Kidney capillary endothelial cell (primary cell): ENCODE data around the gene CYP51A1.
"Not testable (repeated sequence)": the region's sequence is repeated elsewhere in the genome, so short reads cannot be mapped to it uniquely, and the experiment has no call there.

Experiments
- DNase-seq: peaks from one replicate; pipeline ENCODE4 v3.0.0-alpha.2; 2018; ENCODE audit warnings: low spot score

The CYP51A1 gene

DNA sequence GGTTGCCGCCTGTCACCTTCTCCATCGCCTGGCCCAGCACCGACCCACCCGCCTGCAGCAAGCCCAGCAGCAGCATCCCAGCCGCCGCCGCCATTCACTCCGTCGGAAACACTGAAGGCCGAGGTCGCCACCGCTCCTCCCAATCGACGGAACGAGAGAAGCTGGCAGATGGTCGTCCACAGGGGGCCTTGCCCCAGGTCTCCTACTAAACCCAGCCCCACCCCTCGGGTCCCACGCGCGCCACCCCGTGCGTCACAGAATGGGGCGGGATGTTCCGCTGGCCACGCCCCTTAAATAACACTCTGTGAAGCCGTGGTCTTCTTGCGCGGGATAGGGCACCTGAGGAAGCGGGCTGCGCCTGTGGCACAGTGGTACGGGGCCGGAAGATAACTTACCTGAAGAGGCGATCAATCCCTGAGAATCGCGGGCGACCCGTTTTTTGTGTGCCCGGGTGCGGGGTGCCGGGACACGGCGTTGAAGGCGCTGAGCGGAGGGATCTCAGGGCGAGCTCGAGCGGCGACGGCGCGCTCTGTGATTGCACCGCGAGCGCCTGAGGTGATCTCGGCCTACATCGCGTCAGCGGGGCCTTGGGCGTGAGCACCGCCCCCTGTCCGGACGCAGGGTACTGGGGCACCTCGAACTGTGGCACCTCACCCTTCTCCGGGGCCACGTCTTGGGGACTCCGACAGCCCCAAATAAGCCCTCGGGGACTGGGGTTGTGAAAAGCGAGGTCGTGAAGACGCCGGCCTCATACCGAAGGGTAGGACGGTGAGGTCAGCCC lies at the start of gene CYP51A1:
TSS of gene CYP51A1 (minus strand) at position 207 of the 781 bp plus-strand sequence. CDS start at position 94, 113 bp downstream.
- DNase-seq = peak; percentile 81

DNA sequence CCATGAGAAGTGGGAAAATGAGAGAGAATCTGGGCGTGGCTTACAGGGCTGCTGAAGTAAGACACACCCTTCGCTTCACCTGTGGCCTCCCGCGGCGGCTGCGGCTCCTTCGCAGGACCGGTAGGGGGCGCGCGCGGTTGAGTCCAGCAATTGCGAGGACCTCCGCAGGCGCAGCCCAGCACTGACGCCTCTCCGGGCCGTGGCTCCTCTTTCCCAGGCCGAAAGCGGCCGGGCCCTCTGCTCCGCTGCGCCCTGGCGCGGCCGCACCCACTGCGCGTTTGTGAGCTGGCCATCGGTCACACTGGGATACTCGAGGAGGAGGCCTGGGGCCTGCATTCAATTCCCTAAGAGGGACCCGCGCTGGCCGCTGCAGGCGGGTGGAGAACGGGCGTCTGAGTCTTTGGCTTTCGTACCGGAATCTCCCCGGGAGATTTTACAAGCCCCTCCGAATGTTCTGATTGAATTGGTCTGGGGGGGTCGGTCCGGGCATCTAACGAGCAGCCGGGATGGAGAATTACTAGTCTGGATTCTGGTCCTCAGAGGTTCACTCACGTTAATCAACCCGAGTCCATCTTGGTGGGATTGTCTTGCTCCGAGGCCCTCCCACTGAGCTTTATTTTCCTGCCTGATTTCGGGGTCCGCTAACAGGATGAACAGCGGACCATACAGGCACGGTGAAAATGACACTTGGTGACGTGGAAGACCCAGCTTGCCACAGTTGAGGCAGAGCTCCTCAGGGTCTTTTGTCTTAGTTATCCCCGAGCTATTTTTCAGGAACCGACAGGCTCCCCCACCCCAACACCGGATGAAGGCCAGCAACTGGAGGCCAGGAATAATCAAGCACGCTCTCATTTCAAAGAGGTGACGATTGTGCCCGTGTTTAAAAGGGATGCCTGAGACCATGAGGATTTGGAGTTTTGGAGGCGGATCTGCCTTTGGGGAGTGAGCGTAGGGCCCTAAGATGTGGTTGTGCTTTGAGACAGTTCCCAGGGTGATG lies 44.9 kb upstream of the CYP51A1 start, which contains the start of gene LRRD1:
TSS of gene LRRD1 (minus strand) at position 215 of the 997 bp plus-strand sequence. CDS start 13,940 bp downstream, outside the sequence.
- peak; percentile 70 for DNase-seq

DNA sequence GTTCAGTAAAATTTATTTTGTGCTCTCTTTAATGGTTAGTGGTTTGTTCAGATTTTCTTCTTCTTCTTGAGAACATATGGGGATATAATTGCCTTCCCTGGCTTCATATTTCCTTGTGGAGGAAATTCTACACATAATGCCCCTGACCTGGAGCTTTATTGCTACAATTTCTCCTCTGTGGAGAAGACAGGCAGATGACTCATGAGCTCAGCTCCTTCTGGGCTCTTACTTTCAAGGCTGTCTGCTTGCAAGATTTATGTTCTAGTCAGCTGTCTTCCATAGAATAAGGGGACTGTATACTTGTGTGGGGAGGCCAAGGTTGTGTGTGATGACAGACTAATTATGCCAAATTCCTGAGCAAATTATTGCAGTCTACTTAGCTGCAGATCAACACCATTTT lies 43.1 kb upstream of the CYP51A1 start:
- peak; percentile 16 for DNase-seq

GRCh38 chr7:92169529-92169928 lies 35.3 kb upstream of the CYP51A1 start:
- DNase-seq = not testable (repeated sequence)

GRCh38 chr7:92161271-92161670 lies 27.0 kb upstream of the CYP51A1 start:
- no peak for DNase-seq

GRCh38 chr7:92158660-92159575 lies 24.6 kb upstream of the CYP51A1 start:
- DNase-seq = no peak

- DNase-seq = no peak
These were observed 22.7 kb upstream of the CYP51A1 start for GRCh38 chr7:92156990-92157389.

DNA sequence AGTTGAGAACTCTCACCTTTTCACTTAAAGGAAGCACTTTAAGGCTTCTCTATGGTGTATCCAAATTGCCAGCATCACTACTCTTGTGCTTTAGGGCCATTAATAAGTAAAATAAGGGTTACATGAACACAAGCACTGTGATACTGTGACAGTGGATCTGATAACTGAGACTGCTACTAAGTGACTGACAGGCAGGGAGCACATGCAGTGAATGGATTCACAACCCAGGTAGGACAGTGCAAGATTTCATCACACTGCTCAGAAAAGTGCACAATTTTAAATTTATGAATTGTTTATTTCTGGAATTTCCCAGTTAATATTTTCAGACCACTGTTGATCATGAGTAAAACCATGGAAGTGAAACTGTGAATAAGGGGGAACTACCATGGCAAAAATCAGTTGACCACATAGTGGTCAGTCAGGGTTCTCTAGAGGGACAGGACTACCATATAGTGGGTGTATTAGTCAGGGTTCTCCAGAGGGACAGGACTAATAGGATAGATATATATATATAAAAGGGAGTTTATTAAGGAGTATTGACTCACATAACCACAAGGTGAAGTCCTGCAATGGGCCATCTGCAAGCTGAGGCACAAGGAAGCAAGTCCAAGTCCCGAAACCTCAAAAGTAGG lies 20.9 kb upstream of the CYP51A1 start:
- no peak for DNase-seq

DNA sequence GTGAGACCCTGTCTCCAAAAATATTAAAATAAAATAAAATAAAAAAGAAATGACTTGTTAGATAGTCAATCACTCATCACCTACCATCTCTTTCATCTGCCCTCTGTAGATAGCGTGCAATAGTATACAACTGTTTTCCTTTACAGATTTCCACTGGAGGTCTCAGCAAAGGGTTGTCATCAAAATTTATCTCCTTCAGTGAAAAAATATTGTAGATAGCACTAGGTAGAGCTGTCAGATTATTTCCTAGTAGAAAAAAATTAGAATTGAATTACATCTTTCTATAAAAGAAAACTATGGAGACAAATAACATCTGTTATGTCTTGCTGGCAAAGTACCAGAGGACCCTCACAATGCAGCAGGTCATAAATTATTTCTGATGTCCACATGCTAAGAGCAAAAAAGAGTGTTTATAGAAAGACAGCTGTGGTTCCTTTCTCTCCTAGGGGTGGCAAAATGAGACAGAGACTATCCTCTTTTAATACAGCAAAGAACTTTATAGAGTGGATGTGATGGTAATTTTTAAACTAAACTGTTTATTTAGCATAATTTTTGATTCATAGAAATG lies 16.3 kb upstream of the CYP51A1 start:
- DNase-seq = no peak

GRCh38 chr7:92149736-92150239 lies 15.5 kb upstream of the CYP51A1 start:
- no peak for DNase-seq

GRCh38 chr7:92143192-92143880 lies 9.1 kb upstream of the CYP51A1 start:
- not testable (repeated sequence) for DNase-seq

DNA sequence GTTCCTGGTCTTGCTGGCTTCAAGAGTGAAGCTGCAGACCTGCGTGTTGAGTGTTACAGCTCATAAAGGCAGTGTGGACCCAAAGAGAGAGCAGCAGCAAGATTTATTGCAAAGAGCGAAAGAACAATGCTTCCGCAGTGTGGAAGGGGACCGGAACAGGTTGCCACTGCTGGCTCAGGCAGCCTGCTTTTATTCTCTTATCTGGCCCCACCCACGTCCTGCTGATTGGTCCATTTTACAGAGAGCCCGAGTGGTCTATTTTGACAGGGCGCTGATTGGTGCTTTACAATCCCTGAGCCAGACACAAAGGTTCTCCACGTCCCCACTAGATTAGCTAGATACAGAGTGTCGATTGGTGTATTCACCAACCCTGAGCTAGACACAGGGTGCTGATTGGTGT lies 8.5 kb upstream of the CYP51A1 start:
- not testable (repeated sequence) for DNase-seq

GRCh38 chr7:92141161-92141560 lies 6.9 kb upstream of the CYP51A1 start:
- DNase-seq = no peak

DNA sequence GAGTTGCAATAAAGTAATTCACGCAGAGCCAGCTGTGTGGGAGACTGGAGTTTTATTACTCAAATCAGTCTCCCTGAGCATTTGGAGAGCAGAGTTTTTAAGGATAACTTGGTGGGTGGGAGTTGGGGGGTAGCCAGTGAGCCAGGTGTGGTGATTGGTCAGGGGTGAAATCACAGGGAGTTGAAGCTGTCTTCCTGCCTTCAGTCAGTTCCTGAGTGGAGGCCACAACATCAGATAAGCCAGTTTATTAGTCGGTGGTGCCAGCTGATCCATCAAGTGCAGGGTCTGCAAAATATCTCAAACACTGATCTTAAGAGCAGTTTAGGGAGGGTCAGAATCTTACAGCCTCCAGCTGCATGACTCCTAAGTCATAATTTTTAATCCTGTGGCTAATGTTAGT lies 3.3 kb upstream of the CYP51A1 start:
- DNase-seq = no peak

DNA sequence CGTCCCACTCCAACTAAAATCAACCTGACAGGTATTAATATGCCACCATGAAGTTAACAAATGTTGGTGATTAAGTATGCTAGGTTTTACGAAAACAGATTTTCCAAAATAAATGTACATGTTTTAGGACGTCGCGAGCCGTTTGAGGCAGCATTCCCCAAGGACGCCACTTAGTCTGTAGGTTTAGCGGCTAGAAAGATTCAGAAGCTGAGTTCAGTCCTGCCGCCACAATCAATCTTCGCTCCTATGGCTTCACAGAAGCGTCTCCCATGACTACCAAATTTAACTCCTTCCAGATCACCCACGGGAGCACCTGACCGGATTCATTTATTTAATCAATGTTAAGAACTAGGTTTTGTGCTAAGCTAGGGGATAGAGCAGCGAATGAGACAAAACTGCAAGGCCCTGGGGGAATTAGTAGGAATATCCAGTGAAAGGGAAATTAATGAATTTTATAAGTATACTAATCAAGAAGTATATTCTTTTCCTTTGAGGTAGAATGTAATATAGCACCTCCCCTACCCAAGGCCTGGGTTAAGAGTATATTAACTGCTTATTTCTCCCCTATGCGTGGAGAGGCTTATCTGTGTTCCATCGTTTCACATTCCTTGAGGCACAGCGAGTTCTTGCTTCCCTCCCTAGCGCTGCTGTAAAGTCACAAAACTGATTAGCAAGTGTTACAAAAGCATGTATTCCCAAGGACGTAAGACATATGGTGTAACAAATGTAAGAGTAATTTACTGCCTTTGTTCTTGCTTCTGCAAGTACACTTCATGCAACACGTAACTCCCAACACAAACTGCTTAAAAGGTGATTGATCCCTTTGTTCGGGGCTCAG lies 994 bp upstream of the CYP51A1 start:
- peak; percentile 16 for DNase-seq

GRCh38 chr7:92133737-92134270 lies 473 bp downstream of the CYP51A1 start:
- DNase-seq = peak; percentile 42

DNA sequence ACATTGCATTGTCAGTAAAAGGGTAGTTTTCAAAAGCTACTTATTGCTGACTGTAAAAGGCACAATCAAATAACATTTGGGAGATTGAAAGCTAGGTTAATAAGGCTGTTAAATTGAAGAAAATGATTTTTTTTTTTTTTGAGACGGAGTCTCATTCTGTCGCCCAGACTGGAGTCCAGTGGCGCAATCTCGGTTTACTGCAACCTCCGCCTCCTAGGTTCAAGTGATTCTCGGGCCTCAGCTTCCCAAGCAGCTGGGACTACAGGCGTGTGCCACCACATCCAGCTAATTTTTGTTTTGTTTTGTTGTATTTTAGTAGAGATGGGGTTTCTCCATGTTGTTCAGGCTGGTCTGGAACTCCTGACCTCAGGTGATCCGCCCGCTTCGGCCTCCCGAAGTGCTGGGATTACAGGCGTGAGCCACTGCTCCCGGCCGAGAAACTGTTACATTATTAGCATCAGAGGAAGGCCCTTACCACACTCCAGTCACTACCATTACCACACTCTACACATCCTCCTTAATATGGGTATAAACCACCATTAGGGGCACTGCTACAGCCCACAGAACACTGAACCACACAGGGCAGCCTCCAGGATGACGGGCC lies 1.0 kb downstream of the CYP51A1 start:
- DNase-seq = no peak

GRCh38 chr7:92131764-92132330 lies 2.4 kb downstream of the CYP51A1 start:
- DNase-seq = no peak
